IMR-90 (cell line): Measurements from ENCODE around the gene AGPAT3. TPM values are rescaled to one million over a fixed set of nuclear protein-coding genes. Genes with fewer than 3 reads are reported as not detected.

ENCODE experiments used
- ATAC-seq: fragments of 200-7000 bp; cut with Tn5 transposase; 2 replicates; pipeline ENCODE4 v1.9.1; 2020; ENCODE audit warnings: low read depth, mild to moderate bottlenecking, moderate library complexity
- BruUV-seq: library from RNA; stranded (reverse); fragments of 400-500 nt; replicated peaks from 2 replicates; lab custom pipeline; 2021; lab: Mats Ljungman, UMichigan
- CTCF ChIA-PET: fragments of 300-600 bp; formaldehyde crosslinking; extraction: SDS; loops from one replicate; lab custom pipeline; 2021; ENCODE audit warnings: antibody characterized with exemption; lab: Yijun Ruan, JAX
- POLR2A ChIA-PET: fragments of 300-600 bp; sonication (Branson Sonifier 250); formaldehyde crosslinking; loops from one replicate; lab custom pipeline; 2022; ENCODE audit warnings: antibody characterized with exemption; ENCODE audit not compliant: unreplicated experiment; lab: Charles Lee
- DNase-seq: peaks from one replicate; pipeline ENCODE4 v3.0.0; 2013
- H2AFZ ChIP-seq: replicated peaks from 2 replicates; pipeline ENCODE3; 2013; ENCODE audit warnings: low read length, mild to moderate bottlenecking; ENCODE audit not compliant: poor library complexity
- H2AK5ac ChIP-seq: 2 replicates; pipeline ENCODE4 v1.6.1; 2013; ENCODE audit warnings: low read depth, low read length, inconsistent platforms
- H2AK9ac ChIP-seq: replicated peaks from 2 replicates; pipeline ENCODE3; 2013; ENCODE audit warnings: mild to moderate bottlenecking, low read depth, low read length, moderate library complexity; ENCODE audit not compliant: poor library complexity
- H2BK120ac ChIP-seq: 2 replicates; pipeline ENCODE4 v1.6.1; 2013; ENCODE audit warnings: low read depth, low read length, inconsistent platforms
- H2BK15ac ChIP-seq: 3 replicates; pipeline ENCODE4 v1.6.1; 2013; ENCODE audit warnings: low read depth, low read length, inconsistent platforms
- H2BK20ac ChIP-seq: 2 replicates; pipeline ENCODE4 v1.6.1; 2013; ENCODE audit warnings: low read depth, mild to moderate bottlenecking, inconsistent platforms, low read length, moderate library complexity
- H2BK5ac ChIP-seq: 2 replicates; pipeline ENCODE4 v1.6.1; 2013; ENCODE audit warnings: mild to moderate bottlenecking, low read depth, low read length, inconsistent platforms; ENCODE audit not compliant: poor library complexity, severe bottlenecking
- H3K14ac ChIP-seq: replicated peaks from 2 replicates; pipeline ENCODE4 v1.6.1; 2013; ENCODE audit warnings: low read depth, low read length, inconsistent platforms
- H3K18ac ChIP-seq: 2 replicates; pipeline ENCODE4 v1.6.1; 2013; ENCODE audit warnings: low read depth, low read length, control low read depth
- H3K23ac ChIP-seq: 2 replicates; pipeline ENCODE4 v1.6.1; 2013; ENCODE audit warnings: low read depth, low read length, inconsistent platforms
- H3K27ac ChIP-seq: 2 replicates; pipeline ENCODE4 v1.5.1; 2013; ENCODE audit warnings: mild to moderate bottlenecking, control low read depth, low read length; ENCODE audit not compliant: insufficient read depth
- H3K27me3 ChIP-seq: 2 replicates; pipeline ENCODE4 v1.6.1; 2013; ENCODE audit warnings: low read length; ENCODE audit not compliant: control insufficient read depth, insufficient read depth
- H3K36me3 ChIP-seq: 2 replicates; pipeline ENCODE4 v1.6.1; 2013; ENCODE audit warnings: low read length, mixed read lengths; ENCODE audit not compliant: control insufficient read depth, insufficient read depth
- H3K4ac ChIP-seq: 2 replicates; pipeline ENCODE4 v1.6.1; 2013; ENCODE audit warnings: low read depth, low read length, inconsistent platforms
- H3K4me1 ChIP-seq: 2 replicates; pipeline ENCODE4 v1.6.1; 2013; ENCODE audit warnings: low read length, mixed read lengths; ENCODE audit not compliant: control insufficient read depth, insufficient read depth
- H3K4me2 ChIP-seq: 2 replicates; pipeline ENCODE4 v1.6.1; 2013; ENCODE audit warnings: low read depth, mild to moderate bottlenecking, control low read depth, low read length, moderate library complexity
- H3K4me3 ChIP-seq: 2 replicates; pipeline ENCODE4 v1.5.1; 2013; ENCODE audit warnings: low read depth, mild to moderate bottlenecking, control low read depth, low read length, moderate library complexity; ENCODE audit not compliant: insufficient read depth
- H3K56ac ChIP-seq: 2 replicates; pipeline ENCODE4 v1.6.1; 2013; ENCODE audit warnings: low read length, inconsistent platforms; ENCODE audit not compliant: insufficient read depth; ENCODE audit errors: extremely low read depth
- H3K79me1 ChIP-seq, 2 experiments: 2 replicates each; pipeline ENCODE4 v1.6.1; 2013; ENCODE audit warnings: low read length in 2 of 2, inconsistent platforms in 1 of 2, low read depth in 1 of 2
- H3K9ac ChIP-seq: 2 replicates; pipeline ENCODE4 v1.6.1; 2013; ENCODE audit warnings: low read depth, low read length, control low read depth
- H3K9me1 ChIP-seq: 2 replicates; pipeline ENCODE4 v1.6.1; 2013; ENCODE audit warnings: low read length, inconsistent platforms; ENCODE audit not compliant: insufficient read depth
- H3K9me3 ChIP-seq: 2 replicates; pipeline ENCODE4 v1.6.1; 2013; ENCODE audit warnings: low read length; ENCODE audit not compliant: control insufficient read depth, insufficient read depth
- H4K20me1 ChIP-seq: 2 replicates; pipeline ENCODE4 v1.6.1; 2013; ENCODE audit warnings: low read length, inconsistent platforms; ENCODE audit not compliant: insufficient read depth
- H4K5ac ChIP-seq: 2 replicates; pipeline ENCODE4 v1.6.1; 2013; ENCODE audit warnings: mild to moderate bottlenecking, low read depth, low read length, control low read depth
- H4K8ac ChIP-seq, 2 experiments: 2 replicates each; pipeline ENCODE4 v1.6.1; 2013; ENCODE audit warnings: low read depth in 2 of 2, low read length in 2 of 2, control low read depth in 1 of 2, inconsistent platforms in 1 of 2
- H4K91ac ChIP-seq: 2 replicates; pipeline ENCODE4 v1.6.1; 2013; ENCODE audit warnings: low read depth, low read length, inconsistent platforms; ENCODE audit not compliant: insufficient read depth
- RCOR1 ChIP-seq: IDR thresholded peaks from 2 replicates; pipeline ENCODE4 v1.6.1; 2012; ENCODE audit warnings: mild to moderate bottlenecking, low read length, improper control_type of control experiment; ENCODE audit not compliant: insufficient replicate concordance
- SMC3 ChIP-seq: fragments of 150-350 bp; IDR thresholded peaks from 2 replicates; pipeline ENCODE4 v1.6.1; 2016; ENCODE audit warnings: low read depth, mild to moderate bottlenecking, antibody characterized with exemption, low read length, moderate library complexity
- WGBS, 2 experiments: methylation state at CpG; one replicate each; pipeline versions ENCODE4 v1.1.5 to v1.1.7; 2013; ENCODE audit warnings: missing lambda C conversion rate in 2 of 2; ENCODE audit not compliant: insufficient read length in 1 of 2; ENCODE audit errors: extremely low coverage in 2 of 2; 5-methylcytosine and 5-hydroxymethylcytosine counted together
- dilution Hi-C: fragments of 300-500 bp; cut with HindIII; formaldehyde crosslinking; loops from one replicate; pipeline ENCODE4 v1.14.3; 2018; ENCODE audit warnings: low sequenced_read_pairs; ENCODE audit not compliant: unreplicated experiment
- in situ Hi-C: fragments of 300-500 bp; cut with MboI; formaldehyde crosslinking; loops from 3 replicates; pipeline ENCODE4 v1.14.3; 2019; ENCODE audit warnings: low sequenced_read_pairs, inconsistent platforms, mixed read lengths
- intact Hi-C: fragments of 100-400 bp; cut with micrococcal nuclease; formaldehyde crosslinking; loops from 2 replicates; pipeline ENCODE4 v1.10.0; 2022
- polyA plus RNA-seq, 3 experiments: library from polyadenylated mRNA; depleted of rRNA; stranded (reverse); fragments of >200 nt; gene quantifications; 2 replicates each; pipeline ENCODE4 v1.2.3, GENCODE V29; 2012; ENCODE audit warnings: low replicate concordance in 1 of 3
- total RNA-seq: library from RNA; depleted of rRNA; stranded (reverse); fragments of >200 nt; gene quantifications from 2 replicates; pipeline ENCODE4 v1.2.3, GENCODE V29; 2012
- TF ChIP-seq, protein P1 (sequence below): conservative IDR thresholded peaks from 2 replicates; pipeline ENCODE4 v1.5.1; 2012; ENCODE audit warnings: mild to moderate bottlenecking, low read depth, low read length, improper control_type of control experiment

AGPAT3 gene
- total and polyA plus RNA-seq, 2 of the 4 experiments (the other 2 are of a cell fraction) = 27.1 to 38.7 TPM

DNA sequence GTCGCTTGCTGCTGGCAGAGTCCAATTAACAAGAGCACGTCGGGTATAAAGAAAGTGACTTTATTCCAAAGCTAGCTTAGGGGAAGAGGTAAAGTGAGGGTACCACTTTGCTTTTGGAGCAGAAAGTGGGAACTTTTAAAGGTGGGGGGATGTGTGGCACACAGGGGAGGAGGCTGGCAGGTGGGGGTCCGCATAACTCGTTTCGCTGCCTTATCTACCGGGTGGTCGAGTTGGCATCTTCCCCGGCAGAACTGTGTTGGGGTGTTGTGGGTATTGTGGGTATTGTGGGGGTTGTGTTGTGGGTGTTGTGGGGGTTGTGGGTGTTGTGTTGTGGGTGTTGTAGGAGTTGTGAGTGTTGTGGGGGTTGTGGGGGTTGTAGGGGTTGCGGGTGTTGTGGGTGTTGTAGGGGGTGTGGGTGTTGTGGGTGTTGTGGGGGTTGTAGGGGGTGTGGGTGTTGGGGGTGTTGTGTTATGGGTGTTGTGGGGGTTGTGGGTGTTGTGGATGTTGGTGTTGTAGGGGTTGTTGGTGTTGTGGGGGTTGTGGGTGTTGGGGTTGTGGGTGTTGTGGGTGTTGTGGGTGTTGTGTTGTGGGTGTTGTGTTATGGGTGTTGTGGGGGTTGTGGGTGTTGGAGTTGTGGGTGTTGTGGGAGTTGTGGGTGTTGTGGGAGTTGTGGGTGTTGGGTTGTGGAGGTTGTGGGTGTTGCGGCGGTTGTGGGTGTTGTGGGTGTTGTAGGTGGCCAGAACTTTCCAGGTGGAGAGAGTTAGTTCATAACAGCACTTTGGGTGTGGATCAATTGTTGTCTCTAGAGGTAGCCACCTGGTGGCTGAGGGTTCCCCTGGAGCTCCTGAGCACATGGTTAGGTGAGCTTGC, 52.7 kb downstream of the AGPAT3 start (continued):
- TF ChIP-seq, protein P1, sequence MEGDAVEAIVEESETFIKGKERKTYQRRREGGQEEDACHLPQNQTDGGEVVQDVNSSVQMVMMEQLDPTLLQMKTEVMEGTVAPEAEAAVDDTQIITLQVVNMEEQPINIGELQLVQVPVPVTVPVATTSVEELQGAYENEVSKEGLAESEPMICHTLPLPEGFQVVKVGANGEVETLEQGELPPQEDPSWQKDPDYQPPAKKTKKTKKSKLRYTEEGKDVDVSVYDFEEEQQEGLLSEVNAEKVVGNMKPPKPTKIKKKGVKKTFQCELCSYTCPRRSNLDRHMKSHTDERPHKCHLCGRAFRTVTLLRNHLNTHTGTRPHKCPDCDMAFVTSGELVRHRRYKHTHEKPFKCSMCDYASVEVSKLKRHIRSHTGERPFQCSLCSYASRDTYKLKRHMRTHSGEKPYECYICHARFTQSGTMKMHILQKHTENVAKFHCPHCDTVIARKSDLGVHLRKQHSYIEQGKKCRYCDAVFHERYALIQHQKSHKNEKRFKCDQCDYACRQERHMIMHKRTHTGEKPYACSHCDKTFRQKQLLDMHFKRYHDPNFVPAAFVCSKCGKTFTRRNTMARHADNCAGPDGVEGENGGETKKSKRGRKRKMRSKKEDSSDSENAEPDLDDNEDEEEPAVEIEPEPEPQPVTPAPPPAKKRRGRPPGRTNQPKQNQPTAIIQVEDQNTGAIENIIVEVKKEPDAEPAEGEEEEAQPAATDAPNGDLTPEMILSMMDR = no peak

DNA sequence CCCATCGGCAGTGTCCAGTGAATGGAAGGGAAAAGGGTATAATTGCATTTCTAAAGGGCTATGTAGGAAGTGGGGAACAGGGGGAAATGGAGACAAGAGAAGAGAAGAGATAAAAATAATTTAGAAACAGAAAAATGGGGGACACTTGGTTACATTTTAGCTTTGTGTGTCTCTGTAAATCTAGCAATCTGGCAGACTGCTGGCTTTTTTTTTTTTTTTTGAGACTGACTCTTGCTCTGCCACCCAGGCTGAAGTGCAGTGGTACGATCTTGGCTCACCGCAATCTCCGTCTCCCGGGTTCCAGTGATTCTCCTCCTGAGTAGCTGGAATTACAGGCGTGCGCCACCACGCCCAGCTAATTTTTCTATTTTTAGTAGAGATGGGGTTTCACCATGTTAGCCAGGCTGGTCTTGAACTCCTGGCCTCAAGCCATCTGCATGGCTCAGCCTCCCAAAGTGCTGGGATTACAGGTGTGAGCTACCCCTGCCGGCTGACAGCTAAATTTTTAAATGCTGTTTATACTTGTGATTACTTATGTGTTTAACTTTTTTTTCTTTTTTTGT, 53.4 kb downstream of the AGPAT3 start:
- no peak overlapping the region for H4K8ac ChIP-seq
- H3K9me3 ChIP-seq = no peaks in the 10 kb centered on the region
- ChIA-PET CTCF (no interaction called here), POLR2A (no interaction called here)
- peaks cover 20% of the 10 kb centered on the region; the same call in 1 of the 2 replicates for H3K9me1 ChIP-seq
- no peak overlapping the region for H2AK9ac ChIP-seq
- WGBS, 2 experiments = no CpG with 5 or more reads among the region's 9 CpGs
- no peaks in the 10 kb centered on the region for H3K36me3 ChIP-seq
- no peak overlapping the region for H3K56ac ChIP-seq
- intact Hi-C loops (no loop called here), dilution Hi-C loops (no loop called here), in situ Hi-C loops (no loop called here)
- peaks cover 34 to 83% of the 10 kb centered on the region in 2 experiments for H3K79me1 ChIP-seq
- H3K23ac ChIP-seq = no peak overlapping the region; the same call in 1 of the 2 replicates
- no peak overlapping the region for H2AFZ ChIP-seq
- H3K14ac ChIP-seq = no peak overlapping the region
- ATAC-seq (no peak), DNase-seq (no peak)
- no peak overlapping the region for H2AK5ac ChIP-seq
- no TSS peak for BruUV-seq
- no peak overlapping the region for H3K4me3 ChIP-seq
- no peak overlapping the region for H4K5ac ChIP-seq
- no peak overlapping the region for H3K4me2 ChIP-seq
- H2BK120ac ChIP-seq = no peak overlapping the region
- no peak overlapping the region for H3K4ac ChIP-seq
- no peak overlapping the region for H3K9ac ChIP-seq
- H3K27me3 ChIP-seq = no peaks in the 10 kb centered on the region
- no peak overlapping the region for H3K27ac ChIP-seq
- H3K4me1 ChIP-seq = peaks cover 12% of the 10 kb centered on the region
- no peak overlapping the region for H3K18ac ChIP-seq
- H4K20me1 ChIP-seq = peaks cover 68% of the 10 kb centered on the region
- no peak overlapping the region for H2BK5ac ChIP-seq
- H2BK20ac ChIP-seq = 0 out of 2 replicates have a peak overlapping the region, but pooled peaks have one; percentile 14
- H4K91ac ChIP-seq = no peak overlapping the region
- TF ChIP-seq SMC3 (no peak), RCOR1 (no peak)
- TF ChIP-seq, protein P1 = no peak
- no peak overlapping the region for H2BK15ac ChIP-seq
